ENCODE results near the gene SSC5D.

SSC5D gene

DNA sequence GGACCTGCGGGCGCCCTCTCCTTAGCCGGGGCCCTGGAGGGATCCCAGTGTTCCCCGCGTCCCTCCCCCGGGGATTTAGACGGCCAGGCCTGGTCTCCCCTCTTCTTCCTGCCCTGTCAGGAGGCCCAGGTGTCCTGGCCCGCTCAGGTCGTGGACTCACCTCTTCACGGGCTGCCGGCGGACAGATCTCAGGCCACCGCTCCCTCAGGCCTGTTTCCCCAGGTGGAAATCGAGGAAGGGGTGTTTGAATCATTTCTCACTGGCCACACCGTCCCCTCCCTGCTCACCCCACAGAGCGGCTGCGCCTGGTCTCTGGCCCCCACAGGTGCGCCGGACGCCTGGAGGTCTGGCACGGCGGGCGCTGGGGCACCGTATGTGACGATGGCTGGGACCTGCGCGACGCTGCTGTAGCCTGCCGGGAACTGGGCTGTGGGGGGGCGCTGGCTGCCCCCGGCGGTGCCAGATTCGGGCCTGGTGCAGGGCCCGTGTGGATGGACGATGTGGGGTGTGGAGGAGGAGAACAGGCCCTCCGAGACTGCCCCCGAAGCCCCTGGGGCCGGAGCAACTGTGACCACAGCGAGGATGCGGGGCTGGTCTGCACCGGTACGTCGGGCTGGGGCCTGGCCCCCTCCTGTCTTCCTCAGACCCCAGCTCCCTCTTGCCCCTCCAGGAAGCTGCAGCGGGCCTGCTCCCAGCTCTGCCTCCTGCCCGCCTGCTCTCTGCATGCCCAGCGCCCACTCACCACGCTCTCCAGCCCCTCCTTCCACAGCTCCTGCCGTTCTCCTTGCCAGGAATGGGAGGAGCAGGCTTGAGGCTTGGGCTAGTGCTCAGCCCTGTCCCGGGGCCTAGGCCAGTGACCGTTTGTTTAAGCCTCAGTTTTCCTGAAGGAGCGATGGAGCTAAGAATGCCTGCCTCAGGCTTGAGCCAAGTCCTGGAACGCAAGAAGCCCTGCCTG is 2.5 kb downstream of the SSC5D start:
- DNase-seq (ENCODE audit: low spot score) = no peak
- Histone ChIP-seq H3K27ac (peak overlapping the region in 1 of 2 donors; percentile 77), H3K4me3 (no peak overlapping the region)
- TF ChIP-seq, protein P1, sequence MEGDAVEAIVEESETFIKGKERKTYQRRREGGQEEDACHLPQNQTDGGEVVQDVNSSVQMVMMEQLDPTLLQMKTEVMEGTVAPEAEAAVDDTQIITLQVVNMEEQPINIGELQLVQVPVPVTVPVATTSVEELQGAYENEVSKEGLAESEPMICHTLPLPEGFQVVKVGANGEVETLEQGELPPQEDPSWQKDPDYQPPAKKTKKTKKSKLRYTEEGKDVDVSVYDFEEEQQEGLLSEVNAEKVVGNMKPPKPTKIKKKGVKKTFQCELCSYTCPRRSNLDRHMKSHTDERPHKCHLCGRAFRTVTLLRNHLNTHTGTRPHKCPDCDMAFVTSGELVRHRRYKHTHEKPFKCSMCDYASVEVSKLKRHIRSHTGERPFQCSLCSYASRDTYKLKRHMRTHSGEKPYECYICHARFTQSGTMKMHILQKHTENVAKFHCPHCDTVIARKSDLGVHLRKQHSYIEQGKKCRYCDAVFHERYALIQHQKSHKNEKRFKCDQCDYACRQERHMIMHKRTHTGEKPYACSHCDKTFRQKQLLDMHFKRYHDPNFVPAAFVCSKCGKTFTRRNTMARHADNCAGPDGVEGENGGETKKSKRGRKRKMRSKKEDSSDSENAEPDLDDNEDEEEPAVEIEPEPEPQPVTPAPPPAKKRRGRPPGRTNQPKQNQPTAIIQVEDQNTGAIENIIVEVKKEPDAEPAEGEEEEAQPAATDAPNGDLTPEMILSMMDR (IDR thresholded peaks at IDR 0.05) = no peak

DNA sequence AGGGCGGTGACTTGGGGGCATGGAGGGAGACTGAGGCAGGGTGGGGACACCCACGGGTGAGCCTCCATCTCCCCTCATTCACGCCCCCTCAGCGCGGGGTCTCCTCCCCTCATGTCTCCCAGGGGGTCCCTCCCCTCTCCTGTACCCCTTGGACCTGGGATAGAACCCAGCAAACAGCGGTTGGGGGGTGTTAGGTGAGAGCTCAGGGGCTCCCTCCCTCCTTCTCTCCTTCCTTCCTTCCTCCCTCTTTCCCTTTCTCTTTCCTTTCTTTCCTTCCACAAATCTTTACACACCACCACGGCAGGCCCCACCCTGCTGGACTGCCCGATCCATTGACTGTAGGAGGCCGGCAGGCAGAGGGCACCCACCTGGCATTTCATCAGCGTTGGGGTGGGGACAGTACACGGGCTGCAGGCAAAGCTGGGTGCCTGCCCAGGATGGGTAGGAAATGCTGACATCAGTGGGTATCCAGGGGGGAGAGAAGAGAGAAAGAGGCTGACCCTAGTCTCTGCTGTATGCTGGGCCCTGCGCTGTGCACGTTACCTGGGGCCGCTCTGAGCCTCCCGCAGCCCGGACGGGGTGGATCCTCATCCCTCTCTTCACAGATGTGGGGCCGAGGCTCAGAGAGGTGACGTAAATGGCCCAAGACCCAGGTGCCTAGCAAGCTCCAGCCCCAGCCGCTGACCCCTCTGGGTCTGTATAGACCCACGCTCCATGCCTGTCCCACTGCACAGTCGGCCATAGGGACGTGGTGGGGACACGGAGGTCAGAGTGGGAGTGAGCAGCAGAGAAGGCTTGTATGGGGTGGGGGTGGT is 3.5 kb downstream of the SSC5D start:
- TF ChIP-seq, protein P1 (IDR thresholded peaks at IDR 0.05) = no peak
- no peak overlapping the region for H3K4me3 ChIP-seq
- H3K27ac ChIP-seq = peak overlapping the region in 1 of 2 donors; percentile 77
- no peak for DNase-seq (ENCODE audit: low spot score)

DNA sequence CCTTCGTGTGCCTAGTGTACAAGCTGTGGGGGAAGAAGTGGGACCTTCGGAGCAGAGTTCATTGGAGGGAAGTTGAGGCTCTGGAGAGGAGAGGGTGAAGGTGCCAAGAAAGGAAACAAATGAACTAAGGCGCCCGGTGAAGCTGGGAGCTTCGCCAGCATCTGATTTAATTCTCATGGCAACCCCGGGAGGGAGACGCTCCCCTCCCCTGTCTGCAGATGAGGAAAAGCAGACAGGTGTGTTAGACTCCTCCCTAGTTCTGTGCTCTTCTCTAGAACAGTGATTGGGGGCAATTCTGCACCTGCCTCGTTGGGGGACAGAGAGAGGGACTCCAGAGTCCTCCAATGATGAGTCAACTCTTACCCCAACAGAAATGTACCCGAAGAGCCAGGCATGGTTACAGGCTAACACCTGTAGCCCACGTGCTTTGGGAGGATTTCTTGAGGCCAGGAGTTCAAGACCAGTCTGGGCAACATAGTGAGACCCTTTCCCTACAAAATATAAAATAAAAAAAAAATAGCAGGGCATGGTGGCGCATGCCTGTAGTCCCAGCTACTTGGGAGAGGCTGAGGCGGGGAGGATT is 4.2 kb downstream of the SSC5D start:
- Histone ChIP-seq H3K27ac (peak overlapping the region in 1 of 2 donors; percentile 77), H3K4me3 (no peak overlapping the region)
- TF ChIP-seq, protein P1 (IDR thresholded peaks at IDR 0.05) = no peak
- no peak for DNase-seq (ENCODE audit: low spot score)

DNA sequence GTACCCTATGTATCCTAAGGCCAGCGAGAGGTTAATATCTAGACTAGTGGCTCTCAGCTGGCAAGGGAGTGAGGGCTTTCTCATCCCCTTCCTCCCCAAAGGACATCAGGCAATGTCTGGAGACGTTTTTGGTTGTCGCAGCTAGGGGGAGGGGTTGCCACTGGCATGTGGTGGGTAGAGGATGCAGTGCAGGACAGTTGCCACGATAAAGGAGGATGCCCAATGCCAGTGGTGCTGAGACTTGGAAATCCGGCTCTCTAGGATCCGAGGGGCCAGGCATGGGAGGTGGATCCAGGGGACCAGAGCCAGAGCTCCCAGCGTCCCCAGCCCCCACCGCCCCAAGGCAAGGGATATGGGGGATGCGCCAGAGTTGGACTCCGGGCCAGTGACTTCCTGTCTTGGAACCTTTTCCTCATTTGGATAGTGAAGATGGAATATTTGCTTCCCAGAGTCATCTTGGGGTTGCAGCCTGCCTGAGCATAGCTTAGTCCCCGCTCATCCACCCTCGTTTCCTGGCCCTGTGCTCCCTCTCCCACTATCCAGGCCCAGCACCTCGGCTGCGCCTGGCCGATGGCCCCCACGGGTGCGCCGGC is 4.9 kb downstream of the SSC5D start:
- TF ChIP-seq, protein P1 (IDR thresholded peaks at IDR 0.05) = no peak
- Histone ChIP-seq H3K4me3 (peak overlapping the region; percentile 58), H3K27ac (peak overlapping the region; percentile 58 to 85)
- DNase-seq (ENCODE audit: low spot score) = no peak

DNA sequence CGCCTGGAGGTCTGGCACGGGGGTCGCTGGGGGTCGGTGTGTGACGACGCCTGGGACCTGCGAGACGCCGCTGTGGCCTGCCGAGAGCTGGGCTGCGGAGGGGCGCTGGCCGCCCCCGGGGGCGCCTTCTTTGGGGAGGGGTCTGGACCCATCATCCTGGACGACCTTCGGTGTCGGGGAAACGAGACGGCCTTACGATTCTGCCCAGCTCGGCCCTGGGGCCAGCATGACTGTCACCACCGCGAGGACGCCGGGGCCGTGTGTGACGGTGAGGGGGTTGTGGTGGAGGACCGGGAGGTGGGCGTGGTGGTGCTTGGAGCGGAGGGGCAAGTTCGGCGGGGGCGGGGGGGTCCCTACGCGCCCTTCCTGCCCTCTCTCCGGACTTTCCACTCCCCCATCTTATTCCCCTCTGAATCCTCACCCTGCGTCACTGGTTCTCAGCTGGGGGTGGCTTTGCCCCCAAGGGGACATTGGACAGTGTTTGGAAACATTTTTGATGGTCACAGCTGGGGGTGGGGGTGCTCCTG is 5.5 kb downstream of the SSC5D start:
- TF ChIP-seq, protein P1 (IDR thresholded peaks at IDR 0.05) = no peak
- peak overlapping the region; percentile 58 to 85 for H3K27ac ChIP-seq
- H3K4me3 ChIP-seq = peak overlapping the region; percentile 58
- DNase-seq (ENCODE audit: low spot score) = no peak

DNA sequence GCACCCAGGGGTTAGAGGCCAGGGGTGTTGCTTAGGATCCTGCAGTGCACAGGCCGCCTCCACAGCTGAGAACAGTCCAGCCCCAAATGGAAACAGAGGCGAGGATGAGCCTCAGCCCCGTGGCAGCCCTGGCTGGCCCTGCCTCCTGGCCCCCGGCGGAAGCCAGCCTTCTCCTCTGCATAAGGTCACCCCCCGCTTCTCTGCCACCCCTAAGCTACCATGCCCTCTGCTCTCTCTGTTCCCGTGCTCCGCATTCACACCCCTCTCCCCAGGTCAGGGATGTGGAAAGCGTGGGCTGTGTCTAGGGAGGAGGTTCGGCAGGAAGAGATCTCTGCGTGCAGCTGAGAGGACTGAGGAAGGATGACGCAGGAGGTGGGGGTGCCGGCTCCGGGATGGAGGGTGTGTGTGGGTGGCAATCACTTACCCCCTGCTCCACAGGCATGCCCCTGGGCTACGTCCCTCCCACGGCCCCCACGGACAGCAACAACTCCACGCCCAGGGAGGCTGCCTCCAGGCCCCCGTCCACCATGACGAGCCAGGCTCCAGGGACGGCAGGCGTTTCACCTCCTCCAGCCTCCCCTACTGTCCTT is 6.0 kb downstream of the SSC5D start:
- DNase-seq (ENCODE audit: low spot score) = no peak
- TF ChIP-seq, protein P1 (IDR thresholded peaks at IDR 0.05) = no peak
- peak overlapping the region; percentile 58 for H3K4me3 ChIP-seq
- H3K27ac ChIP-seq = peak overlapping the region; percentile 58 to 85

Measured in coronary artery (tissue), 2 donors.